NCI-H128 (cell line): ENCODE results near the gene ACAP3.

Experiments used
- DNase-seq: peaks from one replicate; lab custom pipeline; 2025; ENCODE audit not compliant: unreplicated experiment; lab: John Stamatoyannopoulos, UW

ACAP3 gene

DNA sequence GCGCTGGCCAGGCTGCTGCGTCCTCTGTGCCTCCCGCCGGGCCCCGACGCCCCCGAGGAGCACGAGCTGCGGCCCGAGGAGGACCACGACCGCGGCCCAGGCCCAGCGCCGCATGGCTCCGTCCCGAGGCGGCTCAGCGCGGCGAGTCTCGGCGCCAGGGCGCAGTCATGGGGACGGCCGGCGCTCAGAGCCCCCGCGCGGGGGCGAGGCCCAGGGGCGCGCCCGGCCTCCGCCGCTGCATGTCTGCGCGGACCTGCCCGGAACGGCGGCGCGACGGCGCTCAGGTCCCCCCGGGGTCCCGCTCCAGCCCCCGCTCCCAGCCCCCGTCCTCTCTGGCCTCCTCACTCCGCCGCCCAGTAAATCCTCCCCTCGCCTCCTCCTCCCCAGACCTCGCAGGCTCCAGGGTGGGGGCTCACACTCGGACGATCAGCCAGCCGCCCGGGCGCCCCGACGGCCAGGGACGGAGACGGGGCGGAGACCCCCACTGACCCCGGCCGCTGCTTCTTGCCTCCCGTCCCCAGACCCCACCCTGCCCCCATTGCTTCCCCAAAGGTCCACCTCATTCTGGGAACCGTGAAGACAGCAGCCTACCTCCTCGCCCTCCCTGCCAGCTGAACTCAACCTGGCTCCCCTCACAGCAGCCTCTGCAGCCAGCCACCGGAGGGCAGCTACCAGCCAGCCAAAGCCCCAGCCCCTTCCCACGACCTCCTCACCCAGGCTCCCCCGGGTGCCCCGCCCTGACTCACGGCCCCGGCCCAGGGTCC is 61.0 kb downstream of the ACAP3 start, which contains the start of gene C1QTNF12:
Gene C1QTNF12, minus strand, starts transcription at position 146 of the 764 bp plus-strand sequence. Its CDS starts 32 bp downstream, at position 114.
- DNase-seq, result no peak

DNA sequence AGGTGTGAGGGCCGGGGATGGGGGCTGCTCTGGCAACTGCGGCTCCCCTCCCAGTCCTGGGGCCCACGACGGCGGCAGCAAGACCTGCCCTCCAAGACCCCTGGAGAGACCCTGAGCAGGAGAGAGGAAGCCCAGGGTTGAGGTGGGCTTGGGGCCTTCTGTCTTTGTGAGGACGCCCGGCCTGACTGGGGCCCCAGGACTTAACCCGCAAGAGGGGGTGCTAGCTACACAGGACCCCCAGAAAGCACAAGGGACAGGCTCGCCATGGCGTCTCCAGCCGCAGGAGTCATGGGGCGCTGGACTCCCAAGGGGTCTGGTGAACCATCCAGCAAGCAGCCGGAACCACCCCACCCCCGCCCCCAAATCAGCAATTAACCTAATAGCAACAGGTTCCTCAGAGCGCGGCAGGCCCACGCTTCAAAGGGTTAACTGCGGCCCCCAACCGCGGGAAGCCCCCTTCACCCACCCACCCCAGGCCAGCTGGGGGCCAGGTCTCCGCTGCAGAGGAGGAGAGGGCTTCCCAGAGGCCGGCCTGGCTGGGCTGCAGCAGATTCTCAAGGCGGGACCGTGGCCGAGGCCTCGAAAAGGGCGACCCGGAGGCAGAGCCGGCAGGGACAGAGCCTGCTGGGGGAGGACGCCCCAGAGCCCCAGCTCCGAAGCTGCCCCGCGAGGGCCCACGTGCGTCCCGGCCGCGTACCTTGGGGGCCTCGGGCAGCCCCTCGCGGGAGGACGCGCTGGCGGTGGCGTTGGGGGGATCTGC is 61.7 kb downstream of the ACAP3 start:
- DNase-seq, result no peak

DNA sequence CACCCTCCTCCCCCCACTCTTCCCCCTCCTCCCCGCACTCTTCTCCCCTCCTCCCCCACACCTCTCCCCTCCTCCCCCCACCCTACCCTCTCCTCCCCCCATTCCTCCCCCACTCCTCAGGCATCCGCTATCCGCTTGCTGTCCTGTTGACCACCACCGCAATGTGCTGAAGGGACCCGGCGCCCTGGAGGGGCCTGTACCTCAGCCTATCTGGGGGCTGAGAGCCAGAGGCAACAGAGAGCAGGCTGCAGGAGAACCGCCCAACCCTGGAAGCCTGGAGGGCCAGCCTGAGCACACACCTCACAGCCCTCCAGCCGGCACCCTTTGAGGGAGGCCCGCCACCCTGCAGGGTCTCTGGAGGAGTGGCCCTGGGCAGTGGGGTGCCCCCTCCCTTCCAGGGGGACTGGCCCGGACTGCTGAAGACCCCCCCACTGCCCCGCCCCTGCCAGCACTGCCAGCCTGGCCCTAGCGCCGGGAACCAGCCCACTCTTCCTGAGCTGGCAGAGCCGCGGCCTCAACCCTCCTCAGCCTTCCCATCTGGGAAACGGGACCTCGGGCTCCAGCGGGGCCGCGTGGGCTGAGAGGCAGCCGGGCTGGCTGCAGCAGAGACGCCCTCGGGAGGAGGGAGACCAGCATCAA is 62.4 kb downstream of the ACAP3 start:
- DNase-seq, result no peak

DNA sequence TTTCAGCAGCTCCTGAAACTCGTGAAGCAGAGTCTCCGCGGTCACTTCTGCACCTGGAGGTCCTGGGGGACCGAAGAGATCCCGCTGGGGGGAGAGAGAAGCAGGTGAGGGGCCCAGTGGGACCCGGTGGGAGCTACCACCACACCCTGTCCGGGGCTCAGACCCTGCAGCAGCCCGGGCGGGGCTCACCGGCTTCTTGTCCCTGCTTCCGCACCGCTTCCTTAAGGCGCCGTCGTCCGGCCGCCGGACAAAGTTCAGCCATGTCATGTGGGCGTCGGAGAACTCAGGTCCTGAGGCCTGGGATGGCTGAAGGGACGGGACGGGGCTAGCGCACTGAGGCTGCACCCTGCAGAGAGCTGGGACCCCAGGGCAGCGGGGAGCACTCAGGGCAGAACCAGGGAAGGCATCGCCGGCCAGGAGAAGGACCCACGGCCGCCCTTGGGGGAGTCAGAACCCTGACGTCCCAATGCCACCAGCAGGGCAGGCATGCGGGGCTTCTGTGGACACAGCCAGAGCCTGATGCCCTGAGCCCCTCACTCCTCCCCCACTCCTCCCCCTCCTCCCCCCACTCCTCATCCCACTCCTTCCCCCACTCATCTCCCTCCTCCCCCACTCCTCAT is 63.4 kb downstream of the ACAP3 start:
- DNase-seq, result no peak

DNA sequence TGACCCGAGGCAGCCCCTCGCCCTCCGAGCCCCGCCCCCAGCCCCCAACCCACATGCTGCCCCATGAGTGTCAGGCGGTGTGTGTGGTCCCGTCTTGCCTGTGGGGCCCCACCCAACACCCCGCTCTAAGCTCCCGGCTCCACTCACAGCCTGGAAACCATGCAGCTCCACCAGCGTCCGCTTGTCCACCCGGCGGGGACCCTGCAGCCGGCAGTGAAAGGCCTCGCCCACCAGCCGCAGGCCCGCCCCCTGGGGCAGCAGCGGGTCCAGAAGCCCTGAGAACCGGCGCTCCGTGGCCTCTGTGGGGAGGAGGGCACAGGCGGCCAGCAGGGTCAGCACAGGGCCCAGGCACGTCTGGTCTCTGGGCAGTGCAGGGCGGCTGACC is 63.9 kb downstream of the ACAP3 start:
- DNase-seq, result no peak

DNA sequence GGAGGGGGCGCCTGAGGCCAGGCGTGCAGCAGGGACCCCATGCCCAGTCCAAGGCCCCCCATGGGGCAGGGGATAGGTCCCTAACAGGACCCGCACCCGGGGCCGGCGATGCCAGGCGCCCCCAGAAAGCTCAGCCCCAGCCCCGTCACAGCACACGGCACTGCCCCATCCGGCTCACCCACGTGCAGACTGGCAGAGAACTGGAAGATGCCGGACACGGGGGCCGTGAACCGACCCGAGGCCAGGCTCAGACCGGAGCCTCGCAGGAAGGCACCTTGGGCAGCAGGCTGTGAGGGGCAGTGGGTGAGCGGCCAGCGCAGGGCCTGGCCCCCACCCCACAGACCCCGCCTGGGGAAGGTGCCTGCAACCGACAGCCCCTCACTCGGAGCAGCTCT is 64.5 kb downstream of the ACAP3 start:
- DNase-seq, result no peak

DNA sequence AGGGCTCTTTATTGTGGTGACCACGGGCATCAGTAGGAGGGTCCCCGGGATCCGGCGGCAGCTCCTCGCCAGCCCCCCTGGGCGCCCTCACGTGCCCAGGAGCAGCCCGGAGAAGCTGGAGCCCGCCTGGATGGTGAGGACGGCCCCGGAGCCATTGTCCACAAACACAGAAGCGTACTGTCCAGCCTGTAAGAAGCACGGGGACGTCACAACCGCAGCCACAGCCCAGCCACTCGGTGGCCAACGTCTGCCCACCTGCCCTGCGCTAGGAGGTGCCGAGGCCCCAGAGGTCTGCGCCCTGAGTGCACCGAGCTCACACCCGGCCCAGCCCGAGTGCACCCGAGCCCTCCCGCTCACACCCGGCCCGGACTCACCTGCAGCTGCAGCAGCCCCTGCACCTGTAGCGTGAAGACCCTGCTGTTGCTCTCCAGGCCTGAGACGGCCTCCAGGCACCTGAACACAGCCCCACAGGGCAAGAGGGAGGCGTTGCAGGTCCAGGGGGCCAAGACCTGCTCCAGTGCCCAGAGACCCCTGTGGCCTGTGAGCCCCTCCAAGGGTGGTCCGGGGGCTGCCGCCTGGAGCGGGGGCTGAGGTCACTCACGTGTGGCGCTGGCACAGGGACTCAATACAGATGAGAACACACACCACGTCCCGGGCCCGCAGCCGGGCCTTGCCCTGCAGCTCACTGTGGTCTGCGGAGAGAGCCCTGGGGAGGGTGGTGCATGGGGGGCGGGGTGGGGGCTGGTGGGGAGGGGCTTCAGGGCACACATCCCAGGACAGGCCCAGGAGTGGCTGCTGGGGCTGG is 65.1 kb downstream of the ACAP3 start:
- no peak for DNase-seq
